ENCODE data around the gene KCNJ5. TPM values are rescaled to one million over a fixed set of nuclear protein-coding genes. Genes with fewer than 3 reads are reported as not detected.

KCNJ5 gene
- total and polyA plus RNA-seq, 12 donors: 37.1 to 299 (median 80.4) TPM

DNA sequence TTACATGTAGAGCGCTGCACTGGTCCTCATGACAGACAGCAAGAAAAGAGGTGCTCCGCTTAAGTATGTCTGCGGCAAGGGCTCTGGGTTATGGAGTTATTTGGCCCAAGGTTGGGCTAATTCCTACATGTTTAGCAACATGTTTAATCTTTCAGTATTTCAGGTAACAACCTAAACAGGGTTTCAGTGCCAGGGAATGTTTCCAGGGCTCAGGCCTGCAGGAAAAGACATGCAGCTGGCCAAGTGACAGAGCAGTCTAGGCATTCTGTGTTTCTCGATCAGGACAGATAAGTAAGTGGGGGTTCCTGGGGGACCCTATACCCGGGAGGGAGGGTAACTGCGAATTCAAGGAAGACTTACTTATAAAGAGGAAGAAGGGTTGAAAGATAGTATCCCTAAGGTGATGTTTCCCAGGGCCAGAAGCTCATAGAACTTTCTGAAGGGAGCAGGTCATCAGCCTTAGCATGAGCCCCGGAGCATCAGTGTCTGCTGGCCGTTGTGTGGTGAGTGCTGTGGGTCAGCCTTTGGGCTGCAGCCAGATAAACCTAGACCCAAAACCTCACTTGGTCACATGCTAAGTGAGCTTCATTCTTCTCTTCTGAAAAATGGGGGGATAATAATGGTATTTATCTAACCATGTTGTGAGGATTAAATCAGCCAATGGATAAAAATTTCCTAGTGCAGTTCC, 18.4 kb downstream of the KCNJ5 start:
- H3K4me3 ChIP-seq: no peak overlapping the region
- H3K9me3 ChIP-seq (replicated peaks in 1 of 3): no peaks in the 10 kb centered on the region
- H3K27ac ChIP-seq: peak overlapping the region in 3 of 5 donors; percentile 21 to 84 (median 51)
- no peaks in the 10 kb centered on the region for H3K27me3 ChIP-seq
- peaks cover 25 to 52% of the 10 kb centered on the region in 2 donors for H3K4me1 ChIP-seq (replicated peaks in 1 of 2)
- 76 to 81% (median 79%) methylated on average over 8 of the region's 8 CpGs for WGBS, 4 donors
- intact Hi-C loops (cut with DNase I): no loop called here
- no peak for DNase-seq
- peaks cover 0 to 22% of the 10 kb centered on the region in 2 donors for H3K36me3 ChIP-seq (replicated peaks in 1 of 2)
- TF ChIP-seq POLR2A (IDR thresholded peaks at IDR 0.05) (no peak), CTCF (IDR thresholded peaks at IDR 0.05) (no peak)

- H3K27me3 ChIP-seq: no peaks in the 10 kb centered on the region
- peaks cover 16 to 43% of the 10 kb centered on the region in 2 donors for H3K4me1 ChIP-seq (replicated peaks in 1 of 2)
- H3K36me3 ChIP-seq (replicated peaks in 1 of 2): peaks cover 0 to 26% of the 10 kb centered on the region in 2 donors
- 95 to 98% (median 96%) methylated on average over 3 of the region's 3 CpGs for WGBS, 4 donors
- H3K9me3 ChIP-seq (replicated peaks in 1 of 3): no peaks in the 10 kb centered on the region
- no peak overlapping the region for H3K27ac ChIP-seq
- H3K4me3 ChIP-seq: no peak overlapping the region
- intact Hi-C loops (cut with DNase I): no loop called here
- no peak for DNase-seq
- no peak for TF ChIP-seq POLR2A (IDR thresholded peaks at IDR 0.05)
Observed at GRCh38 chr11:128910576-128910975, 19.4 kb downstream of the KCNJ5 start.

DNA sequence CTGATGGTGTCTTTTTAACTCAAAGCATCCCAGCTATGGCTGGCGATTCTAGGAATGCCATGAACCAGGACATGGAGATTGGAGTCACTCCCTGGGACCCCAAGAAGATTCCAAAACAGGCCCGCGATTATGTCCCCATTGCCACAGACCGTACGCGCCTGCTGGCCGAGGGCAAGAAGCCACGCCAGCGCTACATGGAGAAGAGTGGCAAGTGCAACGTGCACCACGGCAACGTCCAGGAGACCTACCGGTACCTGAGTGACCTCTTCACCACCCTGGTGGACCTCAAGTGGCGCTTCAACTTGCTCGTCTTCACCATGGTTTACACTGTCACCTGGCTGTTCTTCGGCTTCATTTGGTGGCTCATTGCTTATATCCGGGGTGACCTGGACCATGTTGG, 20.1 kb downstream of the KCNJ5 start:
- H3K27me3 ChIP-seq: no peaks in the 10 kb centered on the region
- H3K9me3 ChIP-seq (replicated peaks in 1 of 3): no peaks in the 10 kb centered on the region
- no peak overlapping the region for H3K27ac ChIP-seq
- no peak for TF ChIP-seq POLR2A (IDR thresholded peaks at IDR 0.05)
- no peak for TF ChIP-seq CTCF (IDR thresholded peaks at IDR 0.05)
- no peak for DNase-seq
- peaks cover 0 to 27% of the 10 kb centered on the region in 2 donors for H3K36me3 ChIP-seq (replicated peaks in 1 of 2)
- peaks cover 16 to 37% of the 10 kb centered on the region in 2 donors for H3K4me1 ChIP-seq (replicated peaks in 1 of 2)
- WGBS, 4 donors: 97 to 100% (median 97%) methylated on average over 7 to 17 of the region's 17 CpGs
- intact Hi-C loops (cut with DNase I): no loop called here
- H3K4me3 ChIP-seq: no peak overlapping the region

GRCh38 chr11:128911701-128912100, 20.5 kb downstream of the KCNJ5 start:
- WGBS, 4 donors: 95 to 98% (median 95%) methylated on average over 16 to 18 of the region's 18 CpGs
- Histone ChIP-seq H3K4me1 (replicated peaks in 1 of 2) (peaks cover 16 to 32% of the 10 kb centered on the region in 2 donors), H3K36me3 (replicated peaks in 1 of 2) (peaks cover 0 to 31% of the 10 kb centered on the region in 2 donors), H3K4me3 (no peak overlapping the region), H3K27ac (no peak overlapping the region), H3K9me3 (replicated peaks in 1 of 3) (no peaks in the 10 kb centered on the region), H3K27me3 (no peaks in the 10 kb centered on the region)
- intact Hi-C loops (cut with DNase I): no loop called here
- no peak for DNase-seq
- no peak for TF ChIP-seq POLR2A (IDR thresholded peaks at IDR 0.05)
- no peak for TF ChIP-seq CTCF (IDR thresholded peaks at IDR 0.05)

- peaks cover 6 to 13% of the 10 kb centered on the region in 2 donors for H3K4me1 ChIP-seq (replicated peaks in 1 of 2)
- no peaks in the 10 kb centered on the region for H3K9me3 ChIP-seq (replicated peaks in 1 of 3)
- H3K36me3 ChIP-seq (replicated peaks in 1 of 2): peaks cover 0 to 31% of the 10 kb centered on the region in 2 donors
- H3K27ac ChIP-seq: no peak overlapping the region
- WGBS, 4 donors: 64 to 100% (median 83%) methylated on average over 2 to 5 of the region's 5 CpGs
- no peak for DNase-seq
- intact Hi-C loops (cut with DNase I): no loop called here
- no peak overlapping the region for H3K4me3 ChIP-seq
- H3K27me3 ChIP-seq: no peaks in the 10 kb centered on the region
- TF ChIP-seq CTCF (IDR thresholded peaks at IDR 0.05) (no peak), POLR2A (IDR thresholded peaks at IDR 0.05) (no peak)
Observed at GRCh38 chr11:128913806-128914205, 22.6 kb downstream of the KCNJ5 start.
